ENCODE measurements around the gene HDHD5.

DNA sequence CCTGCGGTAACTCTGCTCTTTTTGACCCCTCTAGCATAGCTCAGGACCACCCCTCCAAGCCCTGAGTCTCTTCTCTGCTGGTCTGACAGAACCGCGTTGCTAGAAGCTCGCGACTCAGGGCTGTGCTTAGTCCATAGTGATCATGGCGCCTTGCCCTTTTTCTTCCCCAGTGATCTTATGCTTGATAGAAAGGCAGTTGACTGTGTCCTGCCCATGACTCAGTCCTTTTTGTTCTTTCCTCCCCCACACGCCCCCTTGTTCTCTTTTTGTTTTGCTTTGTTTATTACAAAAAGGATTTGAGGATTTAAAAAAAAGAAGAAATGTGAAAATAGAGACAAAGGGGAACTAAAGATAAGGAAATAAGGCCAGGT lies 56.8 kb downstream of the HDHD5 start:
- TF ChIP-seq YY1 (IDR thresholded peaks at IDR 0.05; ENCODE audit: low read depth), result no peak
- TF ChIP-seq CEBPB (IDR thresholded peaks at IDR 0.05), result no peak
- no peak for TF ChIP-seq EP300 (IDR thresholded peaks at IDR 0.05; ENCODE audit: borderline replicate concordance)
- no peak for TF ChIP-seq TCF12 (IDR thresholded peaks at IDR 0.05; ENCODE audit: low read depth)
- TF ChIP-seq, protein P1, sequence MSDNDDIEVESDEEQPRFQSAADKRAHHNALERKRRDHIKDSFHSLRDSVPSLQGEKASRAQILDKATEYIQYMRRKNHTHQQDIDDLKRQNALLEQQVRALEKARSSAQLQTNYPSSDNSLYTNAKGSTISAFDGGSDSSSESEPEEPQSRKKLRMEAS (IDR thresholded peaks at IDR 0.05), result no peak
- TF ChIP-seq REST (IDR thresholded peaks at IDR 0.05; ENCODE audit: low read depth), result no peak
- no peak for TF ChIP-seq CREB1 (IDR thresholded peaks at IDR 0.05; ENCODE audit: low read depth)
- no peak for TF ChIP-seq TAF1 (IDR thresholded peaks at IDR 0.05; ENCODE audit: low read depth)
- no peak for TF ChIP-seq NFIC (IDR thresholded peaks at IDR 0.05)
- no peak for TF ChIP-seq FOXM1 (IDR thresholded peaks at IDR 0.05; ENCODE audit: borderline replicate concordance, low read depth)

Measured in Ishikawa (cell line).